Suprapubic skin (tissue), 4 donors: ENCODE data around the gene RAB5B.
"Not testable (repeated sequence)": the region's sequence is repeated elsewhere in the genome, so short reads cannot be mapped to it uniquely, and the experiment has no call there.

ENCODE experiments used
- EP300 ChIP-seq: sonication (generic); formaldehyde crosslinking; IDR thresholded peaks from one replicate; pipeline ENCODE4 v1.6.1; 2017; ENCODE audit warnings: antibody characterized with exemption
- POLR2A ChIP-seq, 2 donors: fragments of 450-650 bp; IDR thresholded peaks; one replicate each; pipeline ENCODE4 v1.6.1; 2017; ENCODE audit warnings: antibody characterized with exemption in 2 of 2, mild to moderate bottlenecking in 2 of 2, moderate library complexity in 2 of 2
- POLR2AphosphoS5 ChIP-seq, 3 donors: sonication (generic); formaldehyde crosslinking; IDR thresholded peaks; one replicate each; pipeline ENCODE4 v1.6.1; 2017; ENCODE audit warnings: antibody characterized with exemption in 3 of 3
- TF ChIP-seq, protein P1 (sequence below), 2 donors: fragments of 200-600 bp in 1 of 2; fragments of 450-650 bp in 1 of 2; sonication (generic) in 1 of 2; IDR thresholded peaks; one replicate each; pipeline ENCODE4 v1.5.1; 2016 to 2019; ENCODE audit warnings: antibody characterized with exemption in 2 of 2, mild to moderate bottlenecking in 1 of 2, moderate library complexity in 1 of 2

DNA sequence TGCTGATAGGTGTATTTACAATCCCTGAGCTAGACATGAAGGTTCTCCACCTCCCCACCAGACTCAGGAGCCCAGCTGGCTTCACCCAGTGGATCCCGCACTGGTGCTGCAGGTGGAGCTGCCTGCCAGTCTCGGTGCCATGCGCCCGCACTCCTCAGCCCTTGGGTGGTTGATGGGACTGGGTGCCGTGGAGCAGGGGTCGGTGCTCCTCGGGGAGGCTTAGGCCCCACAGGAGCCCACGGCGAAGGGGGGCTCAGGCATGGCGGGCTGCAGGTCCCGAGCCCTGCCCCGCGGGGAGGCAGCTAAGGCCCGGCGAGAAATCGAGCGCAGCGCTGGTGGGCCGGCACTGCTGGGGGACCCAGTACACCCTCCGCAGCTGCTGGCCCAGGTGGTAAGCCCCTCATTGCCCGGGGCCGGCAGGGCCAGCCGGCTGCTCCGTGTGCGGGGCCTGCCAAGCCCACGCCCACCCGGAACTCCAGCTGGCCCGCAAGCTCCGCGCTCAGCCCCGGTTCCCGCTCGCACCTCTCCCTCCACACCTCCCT, 26.2 kb downstream of the RAB5B start:
- TF ChIP-seq, protein P1, sequence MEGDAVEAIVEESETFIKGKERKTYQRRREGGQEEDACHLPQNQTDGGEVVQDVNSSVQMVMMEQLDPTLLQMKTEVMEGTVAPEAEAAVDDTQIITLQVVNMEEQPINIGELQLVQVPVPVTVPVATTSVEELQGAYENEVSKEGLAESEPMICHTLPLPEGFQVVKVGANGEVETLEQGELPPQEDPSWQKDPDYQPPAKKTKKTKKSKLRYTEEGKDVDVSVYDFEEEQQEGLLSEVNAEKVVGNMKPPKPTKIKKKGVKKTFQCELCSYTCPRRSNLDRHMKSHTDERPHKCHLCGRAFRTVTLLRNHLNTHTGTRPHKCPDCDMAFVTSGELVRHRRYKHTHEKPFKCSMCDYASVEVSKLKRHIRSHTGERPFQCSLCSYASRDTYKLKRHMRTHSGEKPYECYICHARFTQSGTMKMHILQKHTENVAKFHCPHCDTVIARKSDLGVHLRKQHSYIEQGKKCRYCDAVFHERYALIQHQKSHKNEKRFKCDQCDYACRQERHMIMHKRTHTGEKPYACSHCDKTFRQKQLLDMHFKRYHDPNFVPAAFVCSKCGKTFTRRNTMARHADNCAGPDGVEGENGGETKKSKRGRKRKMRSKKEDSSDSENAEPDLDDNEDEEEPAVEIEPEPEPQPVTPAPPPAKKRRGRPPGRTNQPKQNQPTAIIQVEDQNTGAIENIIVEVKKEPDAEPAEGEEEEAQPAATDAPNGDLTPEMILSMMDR (IDR thresholded peaks at IDR 0.05): not testable (repeated sequence)
- TF ChIP-seq POLR2AphosphoS5 (IDR thresholded peaks at IDR 0.05); POLR2A (IDR thresholded peaks at IDR 0.05); EP300: not testable (repeated sequence)
